SHP77 (cell line): ENCODE data around the gene SLC41A3.
"Not testable (repeated sequence)": the region's sequence is repeated elsewhere in the genome, so short reads cannot be mapped to it uniquely, and the experiment has no call there.

ENCODE experiments used
- DNase-seq, 2 experiments: peaks; one replicate each; lab custom pipeline; 2025; lab: John Stamatoyannopoulos, UW

The SLC41A3 gene

GRCh38 chr3:126106336-126107202 lies 22.6 kb upstream of the SLC41A3 start:
- no peak for DNase-seq

- DNase-seq: no peak
These were observed 21.8 kb upstream of the SLC41A3 start for GRCh38 chr3:126105691-126106187.

GRCh38 chr3:126104742-126105605 lies 21.1 kb upstream of the SLC41A3 start:
- no peak for DNase-seq

GRCh38 chr3:126104028-126104635 lies 20.2 kb upstream of the SLC41A3 start:
- no peak for DNase-seq

GRCh38 chr3:126103121-126104027 lies 19.4 kb upstream of the SLC41A3 start:
- DNase-seq: no peak

GRCh38 chr3:126102530-126102951 lies 18.6 kb upstream of the SLC41A3 start:
- no peak for DNase-seq

GRCh38 chr3:126102011-126102410 lies 18.1 kb upstream of the SLC41A3 start:
- DNase-seq: no peak

- no peak for DNase-seq
These were observed 17.6 kb upstream of the SLC41A3 start for GRCh38 chr3:126101521-126101982.

GRCh38 chr3:126100634-126101301 lies 16.8 kb upstream of the SLC41A3 start:
- DNase-seq: no peak

- DNase-seq: no peak
These were observed 16.3 kb upstream of the SLC41A3 start for GRCh38 chr3:126100269-126100633.

GRCh38 chr3:126098391-126098858 lies 14.5 kb upstream of the SLC41A3 start:
- no peak for DNase-seq

- DNase-seq: no peak
These were observed 13.9 kb upstream of the SLC41A3 start for GRCh38 chr3:126097801-126098200.

- not testable (repeated sequence) for DNase-seq
These were observed 12.3 kb upstream of the SLC41A3 start for GRCh38 chr3:126096274-126096673.

- not testable (repeated sequence) for DNase-seq
These were observed 8.2 kb upstream of the SLC41A3 start for GRCh38 chr3:126092128-126092527.

- no peak for DNase-seq
These were observed 3.7 kb upstream of the SLC41A3 start for GRCh38 chr3:126087552-126088175.

GRCh38 chr3:126085841-126086240 lies 1.9 kb upstream of the SLC41A3 start:
- DNase-seq: no peak

GRCh38 chr3:126085276-126085675 lies 1.4 kb upstream of the SLC41A3 start:
- DNase-seq: no peak

GRCh38 chr3:126084768-126085180 lies 850 bp upstream of the SLC41A3 start:
- no peak for DNase-seq

- DNase-seq: peak in 1 of 2 experiments; percentile 8
These were observed 412 bp downstream of the SLC41A3 start for GRCh38 chr3:126083511-126083912.

GRCh38 chr3:126083138-126083445 lies 832 bp downstream of the SLC41A3 start:
- DNase-seq: no peak
